Bronchial epithelial cell (primary cell): ENCODE measurements around the gene VTI1A. TPM values are rescaled to one million over a fixed set of nuclear protein-coding genes. Genes with fewer than 3 reads are reported as not detected.

ENCODE experiments used
- DNase-seq: peaks from one replicate; pipeline ENCODE4 v3.0.0-alpha.2; 2010; ENCODE audit warnings: low read depth
- FAIRE-seq: peaks from 2 replicates; lab custom pipeline; 2011; peaks lifted over from hg19 to GRCh38; lab: Jason Lieb, UNC
- H3K27me3 ChIP-seq: 2 replicates; pipeline ENCODE4 v1.5.1; 2011; ENCODE audit warnings: low read length; ENCODE audit not compliant: control insufficient read depth, insufficient read depth
- H3K36me3 ChIP-seq: 2 replicates; pipeline ENCODE4 v1.5.1; 2011; ENCODE audit warnings: low read length; ENCODE audit not compliant: control insufficient read depth, insufficient read depth
- H3K4me3 ChIP-seq: 2 replicates; pipeline ENCODE4 v1.5.1; 2011; ENCODE audit warnings: mild to moderate bottlenecking, low read depth, low read length, control low read depth
- total RNA-seq: library from RNA; depleted of rRNA; stranded (reverse); fragments of >200 nt; gene quantifications from 2 replicates; pipeline ENCODE4 v1.2.1, GENCODE V29; 2014
- TF ChIP-seq, protein P1 (sequence below): IDR thresholded peaks from 2 replicates; pipeline ENCODE4 v1.5.1; 2011; ENCODE audit warnings: mild to moderate bottlenecking, moderate library complexity, low read length, control low read depth, inconsistent platforms; ENCODE audit not compliant: insufficient read depth, severe bottlenecking

Gene VTI1A
- total RNA-seq, 1 donor from 2014 or later = 36.6 TPM

DNA sequence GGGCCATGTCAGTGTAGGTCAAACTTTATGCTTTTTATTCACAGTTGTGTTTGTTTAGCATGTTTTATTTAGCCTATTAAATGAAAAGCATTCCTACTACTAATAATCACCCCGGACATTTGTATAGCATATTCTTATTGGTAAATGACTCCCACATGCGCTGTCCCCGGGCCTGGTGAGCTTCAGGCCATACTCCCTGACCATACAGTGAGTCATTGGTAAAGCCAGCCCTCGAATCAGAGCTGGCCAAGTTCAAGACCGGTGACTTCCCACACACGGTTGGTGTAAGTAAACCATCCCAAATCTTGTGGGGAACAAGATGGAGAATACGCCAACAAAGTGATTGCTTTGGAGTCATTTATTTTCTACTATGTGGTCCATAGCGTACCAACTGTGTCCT, 264.4 kb downstream of the VTI1A start:
- Histone ChIP-seq H3K36me3 (no peaks in the 10 kb centered on the region), H3K4me3 (no peak overlapping the region), H3K27me3 (no peaks in the 10 kb centered on the region)
- DNase-seq (no peak), FAIRE-seq (no peak)
- TF ChIP-seq, protein P1, sequence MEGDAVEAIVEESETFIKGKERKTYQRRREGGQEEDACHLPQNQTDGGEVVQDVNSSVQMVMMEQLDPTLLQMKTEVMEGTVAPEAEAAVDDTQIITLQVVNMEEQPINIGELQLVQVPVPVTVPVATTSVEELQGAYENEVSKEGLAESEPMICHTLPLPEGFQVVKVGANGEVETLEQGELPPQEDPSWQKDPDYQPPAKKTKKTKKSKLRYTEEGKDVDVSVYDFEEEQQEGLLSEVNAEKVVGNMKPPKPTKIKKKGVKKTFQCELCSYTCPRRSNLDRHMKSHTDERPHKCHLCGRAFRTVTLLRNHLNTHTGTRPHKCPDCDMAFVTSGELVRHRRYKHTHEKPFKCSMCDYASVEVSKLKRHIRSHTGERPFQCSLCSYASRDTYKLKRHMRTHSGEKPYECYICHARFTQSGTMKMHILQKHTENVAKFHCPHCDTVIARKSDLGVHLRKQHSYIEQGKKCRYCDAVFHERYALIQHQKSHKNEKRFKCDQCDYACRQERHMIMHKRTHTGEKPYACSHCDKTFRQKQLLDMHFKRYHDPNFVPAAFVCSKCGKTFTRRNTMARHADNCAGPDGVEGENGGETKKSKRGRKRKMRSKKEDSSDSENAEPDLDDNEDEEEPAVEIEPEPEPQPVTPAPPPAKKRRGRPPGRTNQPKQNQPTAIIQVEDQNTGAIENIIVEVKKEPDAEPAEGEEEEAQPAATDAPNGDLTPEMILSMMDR = no peak

DNA sequence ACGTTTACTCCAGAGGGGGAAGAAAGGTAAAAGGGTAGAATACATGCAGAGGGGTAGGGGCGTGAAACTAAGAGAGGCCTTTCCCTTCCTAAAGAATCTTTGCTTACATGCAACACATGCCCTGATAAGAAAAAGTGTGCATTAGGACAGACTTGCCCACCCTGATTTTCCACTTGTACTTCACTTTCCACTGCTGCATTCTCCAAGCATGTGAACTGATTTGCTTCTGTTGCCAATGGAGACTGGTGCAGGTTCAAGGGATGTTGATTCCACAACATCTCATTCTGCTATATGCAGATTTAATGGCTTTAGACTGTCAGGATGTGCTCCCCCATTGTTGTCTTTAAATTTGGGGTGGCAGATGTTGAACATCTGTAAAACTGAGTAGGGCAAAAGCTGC, 265.5 kb downstream of the VTI1A start:
- Histone ChIP-seq H3K4me3 (no peak overlapping the region), H3K36me3 (no peaks in the 10 kb centered on the region), H3K27me3 (no peaks in the 10 kb centered on the region)
- FAIRE-seq (no peak), DNase-seq (no peak)
- TF ChIP-seq, protein P1 = no peak

GRCh38 chr10:112713411-112713810, 266.4 kb downstream of the VTI1A start:
- Histone ChIP-seq H3K27me3 (no peaks in the 10 kb centered on the region), H3K4me3 (no peak overlapping the region), H3K36me3 (no peaks in the 10 kb centered on the region)
- TF ChIP-seq, protein P1 = no peak
- DNase-seq = no peak
- FAIRE-seq = no peak

- Histone ChIP-seq H3K27me3 (no peaks in the 10 kb centered on the region), H3K36me3 (no peaks in the 10 kb centered on the region), H3K4me3 (no peak overlapping the region)
- TF ChIP-seq, protein P1 = no peak
- FAIRE-seq (no peak), DNase-seq (peak; percentile 5)
These were observed 268.6 kb downstream of the VTI1A start for GRCh38 chr10:112715581-112715980.

- FAIRE-seq (no peak), DNase-seq (peak; percentile 61)
- H3K4me3 ChIP-seq = no peak overlapping the region
- H3K36me3 ChIP-seq = no peaks in the 10 kb centered on the region
- TF ChIP-seq, protein P1 = no peak
- H3K27me3 ChIP-seq = no peaks in the 10 kb centered on the region
These were observed 269.1 kb downstream of the VTI1A start for GRCh38 chr10:112716076-112716475.

DNA sequence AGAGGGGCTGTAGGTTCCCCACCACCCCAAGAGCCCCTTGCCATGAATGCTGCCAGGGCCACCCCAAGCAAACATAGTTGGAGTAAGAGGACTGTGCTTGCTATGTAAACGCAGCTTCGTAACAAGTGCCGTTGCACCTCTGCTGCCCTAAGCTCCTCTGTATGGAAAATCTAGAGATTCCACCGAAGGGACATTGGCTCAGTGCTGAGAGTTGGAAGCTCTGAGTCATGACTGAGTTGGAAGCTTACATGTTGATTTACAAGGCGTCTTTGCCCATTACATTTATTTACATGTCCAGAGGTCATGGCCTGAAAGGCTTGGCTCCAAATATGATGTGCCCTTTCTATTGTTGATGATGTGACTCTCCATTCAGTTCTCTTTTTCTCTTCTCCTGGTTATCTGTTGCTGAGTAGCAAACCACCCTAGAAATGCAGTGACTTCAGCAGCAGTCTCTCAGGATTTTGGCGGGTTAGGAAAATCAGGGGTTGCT, 270.0 kb downstream of the VTI1A start:
- FAIRE-seq (no peak), DNase-seq (peak; percentile 31)
- no peaks in the 10 kb centered on the region for H3K27me3 ChIP-seq
- H3K4me3 ChIP-seq = no peak overlapping the region
- H3K36me3 ChIP-seq = no peaks in the 10 kb centered on the region
- TF ChIP-seq, protein P1 = no peak
